ENCODE data around the gene RARRES2.

DNA sequence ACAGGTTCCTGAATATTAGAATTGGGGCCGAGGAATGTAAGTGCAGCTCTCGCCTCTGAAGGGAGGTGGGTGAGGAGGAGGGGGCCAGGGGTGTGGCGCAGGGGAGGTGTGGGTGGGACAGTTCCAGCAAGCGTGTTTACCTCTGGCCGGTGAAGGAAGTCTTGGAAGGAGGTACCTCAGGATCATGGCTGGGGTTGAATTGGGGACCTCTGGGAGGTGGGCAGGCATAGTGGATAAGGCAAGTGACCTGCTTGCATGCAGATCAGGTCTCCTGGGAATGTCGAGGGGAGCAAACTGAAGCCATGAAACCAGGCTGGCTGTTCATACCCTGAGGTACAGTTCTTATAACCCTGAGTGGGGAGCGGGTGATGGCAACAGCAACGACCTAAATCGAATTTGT is 39.7 kb upstream of the RARRES2 start:
- TF ChIP-seq POLR2A (IDR thresholded peaks at IDR 0.05; ENCODE audit: low read depth, low read length) (no peak), POLR2AphosphoS5 (IDR thresholded peaks at IDR 0.05; ENCODE audit: low read depth, low read length) (no peak), SPI1 (IDR thresholded peaks at IDR 0.05; ENCODE audit: low read depth, low read length) (no peak), TAF1 (IDR thresholded peaks at IDR 0.05; ENCODE audit: low read depth, low read length) (no peak), PAX5 (IDR thresholded peaks at IDR 0.05; ENCODE audit: insufficient read depth, low read length, severe bottlenecking) (no peak)
